ENCODE measurements around the gene CD82.

CD82 gene

GRCh38 chr11:44583353-44583669 is 17.8 kb downstream of the CD82 start:
- H3K27me3 ChIP-seq (ENCODE audit: control insufficient read depth, insufficient read depth, low read length) = no peaks in the 10 kb centered on the region
- H3K4me2 ChIP-seq (ENCODE audit: low read length) = no peak overlapping the region
- no peaks in the 10 kb centered on the region for H3K9me3 ChIP-seq (ENCODE audit: control insufficient read depth, low read length)
- no peaks in the 10 kb centered on the region for H3K79me2 ChIP-seq
- no peak overlapping the region for H3K9ac ChIP-seq
- H2AFZ ChIP-seq = no peak overlapping the region
- TF ChIP-seq CTCF (IDR thresholded peaks at IDR 0.05) = no peak
- H3K36me3 ChIP-seq (ENCODE audit: control insufficient read depth, insufficient read depth, low read length) = no peaks in the 10 kb centered on the region
- H3K4me3 ChIP-seq (ENCODE audit: low read depth, low read length) = no peak overlapping the region
- no peaks in the 10 kb centered on the region for H3K4me1 ChIP-seq
- no peak overlapping the region for H3K27ac ChIP-seq

GRCh38 chr11:44585421-44585820 is 20.0 kb downstream of the CD82 start:
- no peaks in the 10 kb centered on the region for H3K36me3 ChIP-seq (ENCODE audit: control insufficient read depth, insufficient read depth, low read length)
- no peaks in the 10 kb centered on the region for H3K27me3 ChIP-seq (ENCODE audit: control insufficient read depth, insufficient read depth, low read length)
- H2AFZ ChIP-seq = no peak overlapping the region
- no peak overlapping the region for H3K4me2 ChIP-seq (ENCODE audit: low read length)
- TF ChIP-seq CTCF (IDR thresholded peaks at IDR 0.05) = no peak
- H3K4me1 ChIP-seq = no peaks in the 10 kb centered on the region
- H3K27ac ChIP-seq = no peak overlapping the region
- H3K9me3 ChIP-seq (ENCODE audit: control insufficient read depth, low read length) = no peaks in the 10 kb centered on the region
- no peak overlapping the region for H3K9ac ChIP-seq
- no peaks in the 10 kb centered on the region for H3K79me2 ChIP-seq
- no peak overlapping the region for H3K4me3 ChIP-seq (ENCODE audit: low read depth, low read length)

- Histone ChIP-seq H3K9ac (no peak overlapping the region), H3K27ac (no peak overlapping the region), H3K27me3 (ENCODE audit: control insufficient read depth, insufficient read depth, low read length) (no peaks in the 10 kb centered on the region), H3K36me3 (ENCODE audit: control insufficient read depth, insufficient read depth, low read length) (no peaks in the 10 kb centered on the region), H3K4me2 (ENCODE audit: low read length) (no peak overlapping the region), H3K4me3 (ENCODE audit: low read depth, low read length) (no peak overlapping the region), H3K9me3 (ENCODE audit: control insufficient read depth, low read length) (no peaks in the 10 kb centered on the region), H2AFZ (no peak overlapping the region), H3K79me2 (no peaks in the 10 kb centered on the region), H3K4me1 (no peaks in the 10 kb centered on the region)
- TF ChIP-seq CTCF (IDR thresholded peaks at IDR 0.05) = no peak
Observed at GRCh38 chr11:44589301-44589700, 23.8 kb downstream of the CD82 start.

GRCh38 chr11:44590769-44591168 is 25.3 kb downstream of the CD82 start:
- Histone ChIP-seq H3K27ac (no peak overlapping the region), H3K4me3 (ENCODE audit: low read depth, low read length) (no peak overlapping the region), H3K4me1 (no peaks in the 10 kb centered on the region), H3K4me2 (ENCODE audit: low read length) (no peak overlapping the region), H3K9ac (no peak overlapping the region), H2AFZ (no peak overlapping the region), H3K36me3 (ENCODE audit: control insufficient read depth, insufficient read depth, low read length) (no peaks in the 10 kb centered on the region), H3K79me2 (no peaks in the 10 kb centered on the region), H3K27me3 (ENCODE audit: control insufficient read depth, insufficient read depth, low read length) (no peaks in the 10 kb centered on the region), H3K9me3 (ENCODE audit: control insufficient read depth, low read length) (no peaks in the 10 kb centered on the region)
- no peak for TF ChIP-seq CTCF (IDR thresholded peaks at IDR 0.05)

GRCh38 chr11:44591557-44591956 is 26.1 kb downstream of the CD82 start:
- Histone ChIP-seq H2AFZ (no peak overlapping the region), H3K36me3 (ENCODE audit: control insufficient read depth, insufficient read depth, low read length) (no peaks in the 10 kb centered on the region), H3K9ac (no peak overlapping the region), H3K79me2 (no peaks in the 10 kb centered on the region), H3K27ac (no peak overlapping the region), H3K4me1 (no peaks in the 10 kb centered on the region), H3K9me3 (ENCODE audit: control insufficient read depth, low read length) (no peaks in the 10 kb centered on the region), H3K4me2 (ENCODE audit: low read length) (no peak overlapping the region), H3K27me3 (ENCODE audit: control insufficient read depth, insufficient read depth, low read length) (no peaks in the 10 kb centered on the region), H3K4me3 (ENCODE audit: low read depth, low read length) (no peak overlapping the region)
- no peak for TF ChIP-seq CTCF (IDR thresholded peaks at IDR 0.05)
